ENCODE measurements around the gene CORO7. TPM values are rescaled to one million over a fixed set of nuclear protein-coding genes. Genes with fewer than 3 reads are reported as not detected.
A peak's percentile ranks its signal among the peaks of the same experiment; 100 is the strongest.

Gene CORO7
- total RNA-seq, 1 donor from 2014 or later = 24.8 TPM

DNA sequence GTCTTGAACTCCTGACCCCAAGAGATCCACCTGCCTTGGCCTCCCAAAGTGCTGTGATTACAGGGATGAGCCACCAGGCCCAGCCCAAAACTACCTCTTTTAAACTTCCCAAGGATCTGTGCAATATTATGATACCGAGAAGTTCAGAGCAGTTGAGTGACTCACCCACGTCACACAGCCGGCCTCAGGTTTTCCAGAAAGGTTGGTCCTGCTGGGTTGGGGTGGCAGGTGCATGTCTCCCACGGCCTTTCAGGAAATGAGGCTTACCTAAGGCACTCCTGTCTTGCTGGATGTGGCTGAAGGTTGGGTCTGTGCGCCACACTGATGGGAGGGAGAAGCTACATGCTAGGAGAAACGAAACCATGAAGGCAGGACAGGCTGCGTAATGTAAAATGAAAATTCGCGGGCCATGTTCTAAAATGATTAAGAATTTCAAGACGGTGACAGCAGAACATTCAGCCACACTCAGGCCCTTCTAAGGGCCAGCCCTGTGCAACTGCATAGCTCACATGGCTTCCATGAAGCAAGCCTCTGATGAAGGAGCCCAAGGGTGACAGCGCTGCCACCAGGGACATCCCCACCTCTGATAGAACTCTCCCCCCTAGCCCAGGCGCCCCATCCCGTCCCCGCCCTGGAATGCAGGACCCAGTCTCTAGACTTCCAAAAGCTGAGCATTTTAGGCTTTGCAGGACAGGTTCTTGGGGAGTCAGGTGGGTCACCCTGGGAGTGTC lies 107.1 kb downstream of the CORO7 start:
- no peak for DNase-seq (ENCODE audit: low read depth in 2 of 2)

- peak; percentile 27 to 81 for DNase-seq (ENCODE audit: low read depth in 2 of 2)
These were observed 109.0 kb downstream of the CORO7 start for GRCh38 chr16:4307215-4308037.

GRCh38 chr16:4306470-4307214 lies 109.8 kb downstream of the CORO7 start:
- no peak for DNase-seq (ENCODE audit: low read depth in 2 of 2)

Other genes with a start within 250 kb of the CORO7 start
- gene SRL, start 174.5 kb downstream of the CORO7 start, total RNA-seq = under 0.01 and 0.13 TPM in 2 replicates
- gene TFAP4, start 143.6 kb downstream of the CORO7 start, total RNA-seq = 3.9 and 4.9 TPM in 2 replicates
- 0.38 and 0.39 TPM in 2 replicates for gene GLIS2, start 100.5 kb downstream of the CORO7 start, total RNA-seq
- 12.5 and 19.8 TPM in 2 replicates for gene PAM16, start 65.3 kb downstream of the CORO7 start, total RNA-seq
- gene VASN, start 44.7 kb downstream of the CORO7 start, total RNA-seq = 0.39 and 1.8 TPM in 2 replicates
- 38.0 and 42.2 TPM in 2 replicates for gene DNAJA3, start 9.3 kb upstream of the CORO7 start, total RNA-seq
- gene NMRAL1, start 58.0 kb upstream of the CORO7 start, total RNA-seq = 57.6 and 65.2 TPM in 2 replicates
- 109 and 153 TPM in 2 replicates for gene HMOX2, start 59.8 kb upstream of the CORO7 start, total RNA-seq
- 4.7 and 11.9 TPM in 2 replicates for gene CDIP1, start 122.2 kb upstream of the CORO7 start, total RNA-seq
- gene C16orf96, start 139.7 kb upstream of the CORO7 start, total RNA-seq = not detected in 2 replicates
- gene UBALD1, start 198.3 kb upstream of the CORO7 start, total RNA-seq = 3.1 and 5.4 TPM in 2 replicates
- gene MGRN1, start 208.2 kb upstream of the CORO7 start, total RNA-seq = 14.2 and 22.6 TPM in 2 replicates

Data from dermis microvascular lymphatic vessel endothelial cell (primary cell).